Karpas-422 (cell line): Measurements from ENCODE around the gene AOC1. TPM values are rescaled to one million over a fixed set of nuclear protein-coding genes. Genes with fewer than 3 reads are reported as not detected.
"Not testable (repeated sequence)": the region's sequence is repeated elsewhere in the genome, so short reads cannot be mapped to it uniquely, and the experiment has no call there.

Experiments
- DNase-seq: peaks from one replicate; pipeline ENCODE4 v3.0.0-alpha.2; 2015
- H2AFZ ChIP-seq: fragments of 200-600 bp; sonication (generic); 2 replicates; pipeline ENCODE4 v1.6.1; 2014; ENCODE audit warnings: antibody characterized with exemption, low read length, mixed read lengths
- H3K27ac ChIP-seq: fragments of 200-600 bp; sonication (generic); 2 replicates; pipeline ENCODE4 v1.5.1; 2014; ENCODE audit warnings: mild to moderate bottlenecking, low read length, moderate library complexity
- H3K27me3 ChIP-seq: fragments of 200-600 bp; sonication (generic); 2 replicates; pipeline ENCODE4 v1.6.1; 2014; ENCODE audit warnings: low read length, mixed read lengths
- H3K36me3 ChIP-seq: fragments of 200-600 bp; sonication (generic); 2 replicates; pipeline ENCODE4 v1.6.1; 2014; ENCODE audit warnings: low read length, mixed read lengths; ENCODE audit not compliant: insufficient read depth
- H3K4me1 ChIP-seq: fragments of 200-600 bp; sonication (generic); 2 replicates; pipeline ENCODE4 v1.6.1; 2014; ENCODE audit warnings: mild to moderate bottlenecking, low read length, mixed read lengths
- H3K4me2 ChIP-seq: fragments of 200-600 bp; sonication (generic); 2 replicates; pipeline ENCODE4 v1.6.1; 2014; ENCODE audit warnings: low read length, low read depth, mild to moderate bottlenecking; ENCODE audit not compliant: poor library complexity, severe bottlenecking
- H3K4me3 ChIP-seq: fragments of 200-600 bp; sonication (generic); 2 replicates; pipeline ENCODE4 v1.5.1; 2014; ENCODE audit warnings: mild to moderate bottlenecking, antibody characterized with exemption, low read length, mixed read lengths
- H3K79me2 ChIP-seq: fragments of 200-600 bp; sonication (generic); 2 replicates; pipeline ENCODE4 v1.6.1; 2014; ENCODE audit warnings: mild to moderate bottlenecking, low read length, mixed read lengths
- H3K9ac ChIP-seq: fragments of 200-600 bp; sonication (generic); 2 replicates; pipeline ENCODE4 v1.6.0; 2014; ENCODE audit warnings: low read length
- H3K9me2 ChIP-seq: fragments of 200-600 bp; sonication (generic), shearing (Covaris generic); replicated peaks from 2 replicates; pipeline ENCODE4 v1.6.0; 2014; ENCODE audit warnings: mild to moderate bottlenecking, low read length, moderate library complexity; ENCODE audit not compliant: insufficient read depth
- H3K9me3 ChIP-seq: fragments of 300-700, 200-600 bp; sonication (generic); 2 replicates; pipeline ENCODE4 v1.6.1; 2014; ENCODE audit warnings: low read length, mixed read lengths
- H4K20me1 ChIP-seq: fragments of 200-600 bp; sonication (generic); 2 replicates; pipeline ENCODE4 v1.6.1; 2014; ENCODE audit warnings: mild to moderate bottlenecking, antibody characterized with exemption, low read length, low read depth; ENCODE audit not compliant: insufficient read depth
- total RNA-seq: library from RNA; depleted of rRNA; stranded (reverse); fragments of >200 nt; shearing (Covaris generic); gene quantifications from 2 replicates; pipeline ENCODE4 v1.2.3, GENCODE V29; 2014; ENCODE audit warnings: low replicate concordance; rRNA removed

AOC1 gene
- total RNA-seq: not detected in 2 replicates

DNA sequence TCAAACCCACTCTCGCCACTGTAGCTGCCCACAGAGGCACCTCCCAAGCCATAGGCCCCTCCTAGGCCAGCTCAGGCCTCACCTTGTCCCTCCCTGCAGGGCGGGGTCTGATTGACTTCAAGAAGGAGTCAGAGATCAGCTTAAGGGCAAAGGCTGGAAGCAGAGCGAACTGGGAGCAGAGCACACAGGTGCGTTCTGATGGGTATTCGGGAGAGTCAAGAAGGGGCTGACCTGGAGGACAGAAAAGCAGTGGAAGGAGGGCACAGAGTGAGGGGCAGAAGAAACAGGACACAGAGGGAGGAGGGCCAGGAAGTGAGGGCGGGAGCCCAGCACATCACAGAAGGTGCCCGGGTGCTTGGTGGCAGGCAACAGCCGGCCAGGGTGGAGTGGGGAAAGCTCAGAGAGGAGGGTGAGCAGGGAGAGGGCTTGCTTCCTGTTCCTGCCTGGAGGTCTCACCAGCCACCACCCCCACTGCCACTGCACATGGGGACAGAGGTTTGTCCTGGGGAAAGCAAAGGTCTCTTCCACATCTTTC is at the start of gene AOC1:
AOC1 (plus strand) TSS at position 147 of the 535 bp plus-strand sequence. CDS start 3,954 bp downstream, outside the sequence.
- H3K4me1 ChIP-seq: no peaks in the 10 kb centered on the region
- no peaks in the 10 kb centered on the region for H3K27me3 ChIP-seq
- no peak for DNase-seq
- no peaks in the 10 kb centered on the region for H3K79me2 ChIP-seq
- no peak within 1 kb of the TSS for H3K4me2 ChIP-seq
- no peak within 1 kb of the TSS for H3K9ac ChIP-seq
- H2AFZ ChIP-seq: no peak within 1 kb of the TSS; the same call in 1 of the 2 replicates
- H3K9me3 ChIP-seq: no peaks in the 10 kb centered on the region
- no peak within 1 kb of the TSS for H3K27ac ChIP-seq
- H3K9me2 ChIP-seq: no peaks in the 10 kb centered on the region
- no peak within 1 kb of the TSS for H3K4me3 ChIP-seq
- H4K20me1 ChIP-seq: no peaks in the 10 kb centered on the region
- H3K36me3 ChIP-seq: no peaks in the 10 kb centered on the region

- Histone ChIP-seq H3K4me2 (no peak overlapping the region), H3K36me3 (no peaks in the 10 kb centered on the region), H3K4me3 (no peak overlapping the region), H3K9ac (no peak overlapping the region), H3K4me1 (no peaks in the 10 kb centered on the region), H3K27ac (no peak overlapping the region), H3K27me3 (no peaks in the 10 kb centered on the region), H3K9me2 (no peaks in the 10 kb centered on the region), H3K9me3 (no peaks in the 10 kb centered on the region), H4K20me1 (no peaks in the 10 kb centered on the region), H3K79me2 (no peaks in the 10 kb centered on the region), H2AFZ (no peak overlapping the region)
- no peak for DNase-seq
Measured at GRCh38 chr7:150803161-150803860, 49.0 kb upstream of the AOC1 start.

DNA sequence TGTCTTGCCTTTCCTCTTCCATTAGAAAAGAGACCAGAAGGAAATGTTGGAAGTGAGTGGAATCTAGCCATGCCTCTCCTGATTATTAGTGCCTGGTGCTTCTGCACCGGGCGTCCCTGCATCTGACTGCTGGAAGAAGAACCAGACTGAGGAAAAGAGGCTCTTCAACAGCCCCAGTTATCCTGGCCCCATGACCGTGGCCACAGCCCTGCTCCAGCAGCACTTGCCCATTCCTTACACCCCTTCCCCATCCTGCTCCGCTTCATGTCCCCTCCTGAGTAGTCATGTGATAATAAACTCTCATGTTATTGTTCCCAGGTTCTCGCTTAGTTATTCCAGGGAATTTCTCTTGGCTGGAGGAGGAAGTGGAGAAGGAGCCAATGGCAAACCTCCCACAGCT is 47.5 kb upstream of the AOC1 start:
- no peak overlapping the region for H3K4me2 ChIP-seq
- no peaks in the 10 kb centered on the region for H4K20me1 ChIP-seq
- H3K9ac ChIP-seq: no peak overlapping the region
- H3K4me1 ChIP-seq: no peaks in the 10 kb centered on the region
- no peaks in the 10 kb centered on the region for H3K27me3 ChIP-seq
- no peaks in the 10 kb centered on the region for H3K9me2 ChIP-seq
- DNase-seq: no peak
- H3K4me3 ChIP-seq: no peak overlapping the region
- no peak overlapping the region for H3K27ac ChIP-seq
- no peak overlapping the region for H2AFZ ChIP-seq
- H3K79me2 ChIP-seq: no peaks in the 10 kb centered on the region
- H3K36me3 ChIP-seq: no peaks in the 10 kb centered on the region
- H3K9me3 ChIP-seq: no peaks in the 10 kb centered on the region

DNA sequence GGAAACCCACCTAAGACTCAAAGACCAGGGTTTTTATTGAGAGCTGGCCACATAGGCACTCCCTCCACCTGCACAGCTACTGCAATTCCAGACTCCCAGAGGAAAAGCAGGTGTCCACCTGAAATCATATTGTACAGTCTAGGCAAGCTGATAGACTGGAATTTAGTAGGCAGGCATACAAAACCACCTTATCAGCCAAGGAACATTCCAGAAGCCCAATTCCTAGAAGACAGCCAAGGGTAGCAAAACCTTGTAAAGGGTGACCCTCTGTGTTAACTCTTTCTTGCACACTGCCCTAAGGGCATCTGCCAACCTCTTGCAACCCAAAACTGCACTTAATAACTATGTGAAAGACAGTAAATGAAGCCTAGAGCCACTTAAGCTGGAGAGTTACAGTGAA is 46.5 kb upstream of the AOC1 start:
- Histone ChIP-seq H3K4me1 (no peaks in the 10 kb centered on the region), H3K9me2 (no peaks in the 10 kb centered on the region), H3K79me2 (no peaks in the 10 kb centered on the region), H3K27ac (no peak overlapping the region), H3K36me3 (no peaks in the 10 kb centered on the region), H4K20me1 (no peaks in the 10 kb centered on the region), H3K4me2 (no peak overlapping the region), H2AFZ (no peak overlapping the region), H3K4me3 (no peak overlapping the region), H3K9me3 (no peaks in the 10 kb centered on the region), H3K9ac (no peak overlapping the region), H3K27me3 (no peaks in the 10 kb centered on the region)
- no peak for DNase-seq

DNA sequence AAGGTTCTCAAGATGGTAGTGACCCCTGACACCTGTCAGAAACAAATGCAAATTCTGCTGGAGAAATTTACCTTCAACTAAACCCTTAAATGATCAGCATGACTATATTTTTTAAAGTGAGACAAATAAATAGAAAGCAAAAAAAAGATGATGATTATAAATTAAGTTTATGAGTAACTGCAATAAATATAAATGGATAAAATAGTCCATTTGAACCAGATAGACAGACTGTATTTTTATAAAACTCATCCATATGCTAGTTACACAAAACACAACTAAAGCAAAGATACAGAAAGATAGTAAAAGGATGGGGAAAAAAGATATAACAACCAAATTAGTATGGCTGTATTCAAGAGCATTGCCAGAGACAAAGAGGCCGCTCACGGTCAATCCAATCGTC is 45.9 kb upstream of the AOC1 start:
- Histone ChIP-seq H3K4me1 (no peaks in the 10 kb centered on the region), H3K9me3 (no peaks in the 10 kb centered on the region), H3K4me2 (no peak overlapping the region), H2AFZ (no peak overlapping the region), H3K4me3 (no peak overlapping the region), H3K9me2 (no peaks in the 10 kb centered on the region), H3K9ac (no peak overlapping the region), H3K79me2 (no peaks in the 10 kb centered on the region), H3K27me3 (no peaks in the 10 kb centered on the region), H3K36me3 (no peaks in the 10 kb centered on the region), H3K27ac (no peak overlapping the region), H4K20me1 (no peaks in the 10 kb centered on the region)
- DNase-seq: no peak

DNA sequence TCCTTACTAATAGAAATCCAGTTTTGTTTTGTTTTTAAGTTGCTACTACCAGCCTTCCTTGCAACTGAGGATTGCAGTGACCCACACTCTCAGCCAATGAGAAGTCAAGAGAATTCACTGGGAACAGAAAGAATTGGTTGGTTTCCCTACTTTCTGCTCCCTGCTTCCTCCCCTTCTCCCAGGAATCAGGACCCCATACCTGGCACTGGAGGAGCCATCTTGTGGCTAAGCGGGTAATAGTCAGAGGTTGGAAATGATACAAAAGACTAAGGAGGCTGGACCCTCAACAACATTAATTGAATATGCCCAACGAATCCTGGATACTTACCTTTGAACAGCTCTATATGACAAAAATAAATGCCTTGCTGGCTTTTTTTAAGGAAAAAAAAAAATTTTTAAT is 45.5 kb upstream of the AOC1 start:
- Histone ChIP-seq H3K9ac (no peak overlapping the region), H3K27me3 (no peaks in the 10 kb centered on the region)

GRCh38 chr7:150807616-150808438 is 44.5 kb upstream of the AOC1 start:
- H3K4me2 ChIP-seq: not testable (repeated sequence)

More for the DNA sequence above, 45.5 kb upstream of the AOC1 start:
- no peak overlapping the region for H3K27ac ChIP-seq
- no peaks in the 10 kb centered on the region for H3K9me3 ChIP-seq
- no peaks in the 10 kb centered on the region for H3K9me2 ChIP-seq
- H3K4me1 ChIP-seq: no peaks in the 10 kb centered on the region
- no peak overlapping the region for H3K4me2 ChIP-seq
- no peak for DNase-seq
- no peak overlapping the region for H2AFZ ChIP-seq
- H3K4me3 ChIP-seq: no peak overlapping the region
- no peaks in the 10 kb centered on the region for H3K79me2 ChIP-seq
- H3K36me3 ChIP-seq: no peaks in the 10 kb centered on the region
- H4K20me1 ChIP-seq: no peaks in the 10 kb centered on the region

DNA sequence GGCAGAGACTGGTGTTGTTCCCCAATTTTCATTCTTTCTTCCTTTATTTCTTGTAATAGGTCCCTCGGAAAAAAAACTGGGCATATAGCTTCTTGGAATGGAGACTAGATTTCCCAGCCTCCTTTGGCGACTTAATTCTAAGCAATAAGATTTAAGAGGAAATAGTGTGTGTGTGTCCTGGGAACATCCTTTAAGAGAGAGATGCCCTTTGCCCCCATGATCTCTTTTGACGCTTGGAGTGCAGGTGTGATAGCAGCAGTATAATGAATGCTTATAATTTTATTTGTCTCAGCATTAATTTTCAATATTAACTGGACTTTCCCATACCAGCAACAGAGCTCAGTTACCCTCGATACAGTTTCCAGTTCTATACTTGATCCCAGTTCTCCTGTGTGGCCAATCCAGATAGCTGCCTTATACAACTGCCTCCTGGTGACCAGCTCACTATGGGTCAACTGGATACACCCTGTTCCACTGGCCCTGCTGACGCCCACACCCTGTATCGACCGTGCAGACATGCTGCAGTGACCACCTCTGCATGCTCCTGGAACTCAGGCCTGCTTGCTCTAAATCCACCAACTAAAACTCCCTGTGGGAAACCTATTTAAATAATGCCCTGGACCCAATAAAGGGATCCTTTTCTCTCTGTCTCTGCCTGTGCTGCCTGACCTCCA is 37.9 kb upstream of the AOC1 start:
- no peaks in the 10 kb centered on the region for H3K79me2 ChIP-seq
- H3K36me3 ChIP-seq: no peaks in the 10 kb centered on the region
- H3K9ac ChIP-seq: no peak overlapping the region
- no peak overlapping the region for H3K4me2 ChIP-seq
- no peaks in the 10 kb centered on the region for H3K9me3 ChIP-seq
- H4K20me1 ChIP-seq: no peaks in the 10 kb centered on the region
- no peak for DNase-seq
- no peaks in the 10 kb centered on the region for H3K27me3 ChIP-seq
- no peak overlapping the region for H2AFZ ChIP-seq
- no peaks in the 10 kb centered on the region for H3K4me1 ChIP-seq
- no peak overlapping the region for H3K27ac ChIP-seq
- no peak overlapping the region for H3K4me3 ChIP-seq
- no peaks in the 10 kb centered on the region for H3K9me2 ChIP-seq

More at GRCh38 chr7:150807616-150808438, 44.5 kb upstream of the AOC1 start:
- H3K36me3 ChIP-seq, H4K20me1 ChIP-seq, DNase-seq, H3K79me2 ChIP-seq, H3K9ac ChIP-seq, H3K9me3 ChIP-seq, H3K4me3 ChIP-seq, H3K27ac ChIP-seq, H2AFZ ChIP-seq, H3K9me2 ChIP-seq, H3K27me3 ChIP-seq, H3K4me1 ChIP-seq: not testable (repeated sequence)
